ENCODE results near the gene AURKAIP1. TPM values are rescaled to one million over a fixed set of nuclear protein-coding genes. Genes with fewer than 3 reads are reported as not detected.
A peak's percentile ranks its signal among the peaks of the same experiment; 100 is the strongest.

Gene AURKAIP1
- total and polyA plus RNA-seq, 9 of the 15 experiments (the other 6 are each of a cell fraction or from before 2014, with no cell fraction given) = 7.8 to 478 (median 92.0) TPM

GRCh38 chr1:1422465-1423244, 47.6 kb upstream of the AURKAIP1 start (continued):
- TF ChIP-seq GABPB2 (CRISPR knock-in tag; conservative IDR thresholded peaks at IDR 0.05) = no peak
- peak; percentile 95 for TF ChIP-seq MEF2D (tag; conservative IDR thresholded peaks at IDR 0.05; ENCODE audit: low read depth)
- TF ChIP-seq RNF2 (IDR thresholded peaks at IDR 0.05) = no peak
- peak; percentile 84; the same call in 1 of the 2 replicates for TF ChIP-seq BACH1 (tag; IDR thresholded peaks at IDR 0.05)
- no peak for TF ChIP-seq HNRNPK (IDR thresholded peaks at IDR 0.05; ENCODE audit: low read depth, low read length, poor library complexity, severe bottlenecking)
- TF ChIP-seq MAZ (CRISPR knock-in tag; conservative IDR thresholded peaks at IDR 0.05 in 1 of 2, IDR thresholded peaks at IDR 0.05 in 1 of 2) = 0 out of 4 replicates have a peak, but pooled peaks of 1 of the 2 experiments have one; percentile 36
- TF ChIP-seq SLC30A9 (CRISPR knock-in tag; IDR thresholded peaks at IDR 0.05) = no peak
- no peak for TF ChIP-seq PHF20 (IDR thresholded peaks at IDR 0.05; ENCODE audit: partially characterized antibody)
- no peak for TF ChIP-seq CTCF (IDR thresholded peaks at IDR 0.05 in 2 of 3, conservative IDR thresholded peaks at IDR 0.05 in 1 of 3; ENCODE audit: insufficient read depth in 2 of 3, low read depth in 1 of 3, low read length in 3 of 3)
- no peak for TF ChIP-seq POLR2AphosphoS2 (IDR thresholded peaks at IDR 0.05; ENCODE audit: low read length)
- TF ChIP-seq ZNF318 (IDR thresholded peaks at IDR 0.05; ENCODE audit: borderline replicate concordance in 1 of 2, low read depth in 1 of 2) = no peak
- no peak for TF ChIP-seq ZC3H11A (IDR thresholded peaks at IDR 0.05; ENCODE audit: low read depth, low read length)
- TF ChIP-seq CEBPG (CRISPR knock-in tag; IDR thresholded peaks at IDR 0.05) = no peak
- TF ChIP-seq CEBPG (tag; conservative IDR thresholded peaks at IDR 0.05 in 1 of 2, IDR thresholded peaks at IDR 0.05 in 1 of 2) = no peak
- peak; percentile 44; the same call in 1 of the 2 replicates for TF ChIP-seq HSF4 (CRISPR knock-in tag; IDR thresholded peaks at IDR 0.05; ENCODE audit: borderline replicate concordance)
- TF ChIP-seq SRSF9 (IDR thresholded peaks at IDR 0.05; ENCODE audit: borderline replicate concordance, low read depth, low read length) = no peak
- TF ChIP-seq TBP (optimal IDR thresholded peaks at IDR 0.05; ENCODE audit: low read depth, low read length) = no peak
- peak; percentile 79 for TF ChIP-seq KLF1 (tag; IDR thresholded peaks at IDR 0.05)

Data from K562 (cell line).